Lung (tissue), 12 donors: ENCODE data around the gene EXO1. TPM values are rescaled to one million over a fixed set of nuclear protein-coding genes. Genes with fewer than 3 reads are reported as not detected.

ENCODE experiments used
- ATAC-seq: fragments of 200-7000 bp; cut with Tn5 transposase; one replicate; pipeline ENCODE4 v1.9.1; 2020; ENCODE audit warnings: moderate number of reproducible peaks; ENCODE audit not compliant: insufficient read depth, low FRiP score
- DNase-seq, 3 donors: peaks; one replicate each; pipeline ENCODE4 v3.0.0-alpha.2; 2013 to 2017
- H3K27ac ChIP-seq, 2 donors: one replicate each; pipeline ENCODE4 v1.5.1; 2013; ENCODE audit warnings: mild to moderate bottlenecking in 2 of 2, moderate library complexity in 2 of 2, control low read depth in 1 of 2, inconsistent platforms in 1 of 2, low read depth in 1 of 2, low read length in 1 of 2
- H3K27me3 ChIP-seq, 3 donors: one replicate each; pipeline ENCODE4 v1.5.1; 2013; ENCODE audit warnings: low read length in 2 of 3; ENCODE audit not compliant: control insufficient read depth in 3 of 3, insufficient read depth in 3 of 3
- H3K36me3 ChIP-seq, 4 donors: one replicate each; pipeline ENCODE4 v1.5.1; 2013; ENCODE audit warnings: low read length in 4 of 4, mild to moderate bottlenecking in 1 of 4, moderate library complexity in 1 of 4; ENCODE audit not compliant: control insufficient read depth in 4 of 4, insufficient read depth in 4 of 4
- H3K4me1 ChIP-seq, 5 donors: one replicate each; pipeline ENCODE4 v1.5.1; 2013; ENCODE audit warnings: low read length in 5 of 5, mild to moderate bottlenecking in 2 of 5, moderate library complexity in 1 of 5; ENCODE audit not compliant: control insufficient read depth in 5 of 5, insufficient read depth in 5 of 5
- H3K4me3 ChIP-seq: one replicate; pipeline ENCODE4 v1.5.1; 2013; ENCODE audit warnings: mild to moderate bottlenecking, control low read depth, moderate library complexity
- H3K9ac ChIP-seq, 2 donors: one replicate each; pipeline ENCODE4 v1.5.1; 2013; ENCODE audit warnings: low read length in 2 of 2, control low read depth in 1 of 2; ENCODE audit not compliant: insufficient read depth in 1 of 2
- H3K9me3 ChIP-seq, 4 donors: one replicate each; pipeline ENCODE4 v1.5.1; 2013; ENCODE audit warnings: low read length in 3 of 4, mild to moderate bottlenecking in 1 of 4, moderate library complexity in 1 of 4; ENCODE audit not compliant: control insufficient read depth in 4 of 4, insufficient read depth in 3 of 4
- WGBS, 2 donors: extraction: QIAGEN DNeasy Blood & Tissue Kit; methylation state at CpG; one replicate each; pipeline ENCODE4 v1.1.7; 2013; 5-methylcytosine and 5-hydroxymethylcytosine counted together
- polyA plus RNA-seq, 2 donors: library from polyadenylated mRNA; stranded (reverse); fragments of 200-250 nt; gene quantifications; one replicate each; pipeline ENCODE4 v1.2.1, GENCODE V29; 2013
- total RNA-seq, 2 donors: library from RNA; depleted of rRNA in 1 of 2; stranded (reverse); fragments of >200 nt in 1 of 2; gene quantifications; one replicate each; pipeline ENCODE4 v1.2.1, GENCODE V29; 2014 to 2021
- TF ChIP-seq, protein P1 (sequence below): IDR thresholded peaks from 2 replicates; pipeline ENCODE4 v1.5.1; 2012; ENCODE audit warnings: mild to moderate bottlenecking; ENCODE audit errors: control extremely low read depth, extremely low read depth
- donor health status: control.
- donor health status: control.
- donor health status: Bipolar disorder and iron deficiency.
- donor health status: healthy.
- donor health status: DM: yes; HTN: yes; CAD: no.

The EXO1 gene
- total and polyA plus RNA-seq, 4 donors = 0.44 to 2.5 (median 0.92) TPM

DNA sequence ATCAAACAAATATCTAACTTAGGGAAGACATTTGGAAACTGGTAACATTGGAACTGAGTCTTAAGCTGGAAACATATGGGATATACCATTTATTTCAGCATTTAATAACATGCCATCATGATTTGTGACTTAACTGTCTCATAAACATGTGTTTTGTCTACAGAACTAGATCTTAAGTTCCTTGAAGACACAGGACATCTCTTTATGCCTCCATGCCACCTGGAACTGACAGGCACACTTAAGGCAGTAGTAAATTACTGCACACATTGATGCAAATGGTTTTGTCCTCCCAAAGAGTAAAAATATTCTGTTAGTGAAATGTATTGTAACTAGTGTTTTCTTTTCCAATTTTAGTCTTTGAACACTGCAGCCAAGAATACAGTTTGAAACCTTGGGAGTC lies 1.6 kb upstream of the EXO1 start:
- ATAC-seq (no peak), DNase-seq (no peak)
- Histone ChIP-seq H3K9me3 (no peaks in the 10 kb centered on the region), H3K27me3 (peaks cover 0 to 3% (median 0%) of the 10 kb centered on the region in 3 donors), H3K4me3 (no peak overlapping the region), H3K36me3 (peaks cover 0 to 4% (median 0%) of the 10 kb centered on the region in 4 donors), H3K27ac (no peak overlapping the region), H3K9ac (no peak overlapping the region), H3K4me1 (peaks cover 0 to 23% (median 5%) of the 10 kb centered on the region in 5 donors)
- TF ChIP-seq, protein P1, sequence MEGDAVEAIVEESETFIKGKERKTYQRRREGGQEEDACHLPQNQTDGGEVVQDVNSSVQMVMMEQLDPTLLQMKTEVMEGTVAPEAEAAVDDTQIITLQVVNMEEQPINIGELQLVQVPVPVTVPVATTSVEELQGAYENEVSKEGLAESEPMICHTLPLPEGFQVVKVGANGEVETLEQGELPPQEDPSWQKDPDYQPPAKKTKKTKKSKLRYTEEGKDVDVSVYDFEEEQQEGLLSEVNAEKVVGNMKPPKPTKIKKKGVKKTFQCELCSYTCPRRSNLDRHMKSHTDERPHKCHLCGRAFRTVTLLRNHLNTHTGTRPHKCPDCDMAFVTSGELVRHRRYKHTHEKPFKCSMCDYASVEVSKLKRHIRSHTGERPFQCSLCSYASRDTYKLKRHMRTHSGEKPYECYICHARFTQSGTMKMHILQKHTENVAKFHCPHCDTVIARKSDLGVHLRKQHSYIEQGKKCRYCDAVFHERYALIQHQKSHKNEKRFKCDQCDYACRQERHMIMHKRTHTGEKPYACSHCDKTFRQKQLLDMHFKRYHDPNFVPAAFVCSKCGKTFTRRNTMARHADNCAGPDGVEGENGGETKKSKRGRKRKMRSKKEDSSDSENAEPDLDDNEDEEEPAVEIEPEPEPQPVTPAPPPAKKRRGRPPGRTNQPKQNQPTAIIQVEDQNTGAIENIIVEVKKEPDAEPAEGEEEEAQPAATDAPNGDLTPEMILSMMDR = no peak

DNA sequence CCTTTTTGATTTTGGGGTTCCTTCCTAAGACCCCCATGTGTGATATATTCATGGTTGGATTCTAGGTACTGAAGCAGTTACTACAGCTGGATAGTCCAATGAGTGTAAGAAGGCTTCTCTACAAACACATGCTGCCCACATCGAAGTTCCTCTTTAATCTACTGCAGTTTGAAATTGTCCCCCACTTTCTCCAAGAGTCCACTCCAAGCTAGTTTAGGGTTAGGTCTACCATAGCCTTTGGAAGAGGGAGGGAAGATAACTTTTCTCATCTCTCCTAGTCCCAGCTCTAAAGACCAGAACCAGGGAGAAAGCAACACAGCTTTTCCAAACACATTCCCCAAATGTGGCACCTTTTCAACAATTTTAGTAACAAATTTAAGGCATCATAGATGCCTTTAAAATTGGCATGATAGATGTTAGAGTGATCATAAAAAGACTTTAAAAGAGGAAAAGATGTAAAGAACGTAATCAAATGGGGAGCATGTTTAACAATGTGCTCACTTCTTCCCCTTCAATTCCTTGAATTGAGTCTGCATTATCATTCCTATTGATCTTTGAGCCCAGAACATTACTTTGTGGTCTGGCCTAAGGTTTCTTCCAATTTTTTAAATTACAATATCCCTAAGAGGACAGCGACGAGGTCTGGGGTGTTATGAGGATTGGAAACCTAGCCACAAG lies 1.0 kb upstream of the EXO1 start:
- Histone ChIP-seq H3K27me3 (peaks cover 0 to 3% (median 0%) of the 10 kb centered on the region in 3 donors), H3K4me3 (no peak overlapping the region), H3K36me3 (peaks cover 0 to 4% (median 0%) of the 10 kb centered on the region in 4 donors), H3K27ac (peak overlapping the region in 1 of 2 donors; percentile 24), H3K9me3 (no peaks in the 10 kb centered on the region), H3K4me1 (peaks cover 0 to 23% (median 5%) of the 10 kb centered on the region in 5 donors), H3K9ac (peak overlapping the region in 1 of 2 donors; percentile 90)
- TF ChIP-seq, protein P1 = no peak
- 85 to 88% methylated on average over 4 of the region's 4 CpGs for WGBS, 2 donors
- DNase-seq = no peak
- ATAC-seq = no peak

DNA sequence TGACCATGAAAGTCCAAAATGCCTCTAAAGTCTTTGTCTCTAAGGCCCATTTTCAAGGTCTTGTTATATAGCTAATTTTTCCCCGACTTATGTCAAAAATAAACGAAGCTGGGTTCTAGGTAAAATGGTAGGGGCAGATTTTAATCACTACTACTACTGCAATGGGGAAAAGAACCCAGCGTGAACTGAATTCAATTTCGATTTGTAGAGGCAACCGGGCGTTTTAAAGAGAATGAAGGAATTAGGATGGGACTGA lies 536 bp upstream of the EXO1 start:
- Histone ChIP-seq H3K27ac (peak overlapping the region; percentile 24 to 100), H3K27me3 (peaks cover 0 to 3% (median 0%) of the 10 kb centered on the region in 3 donors), H3K4me3 (peak overlapping the region; percentile 97), H3K36me3 (peaks cover 0 to 4% (median 0%) of the 10 kb centered on the region in 4 donors), H3K9me3 (no peaks in the 10 kb centered on the region), H3K4me1 (peaks cover 0 to 23% (median 5%) of the 10 kb centered on the region in 5 donors), H3K9ac (peak overlapping the region in 1 of 2 donors; percentile 90)
- ATAC-seq (no peak), DNase-seq (no peak)
- TF ChIP-seq, protein P1 = no peak
- 11 to 12% methylated on average over 6 of the region's 6 CpGs for WGBS, 2 donors
